SU-DHL-6 (cell line): Measurements from ENCODE around the gene PDE4B.

Experiments
- EZH2phosphoT487 ChIP-seq: fragments of 200-600 bp; sonication (generic), shearing (Covaris generic); conservative IDR thresholded peaks from 2 replicates; pipeline ENCODE4 v1.6.1; 2018; ENCODE audit warnings: mild to moderate bottlenecking, antibody characterized with exemption, low read length, moderate library complexity, mixed read lengths
- TF ChIP-seq, protein P1 (sequence below): fragments of 200-600 bp; sonication (generic); IDR thresholded peaks from one replicate; pipeline ENCODE4 v1.5.1; 2017; ENCODE audit warnings: antibody characterized with exemption, mild to moderate bottlenecking, low read length, moderate library complexity; ENCODE audit not compliant: insufficient read depth, poor library complexity, severe bottlenecking

DNA sequence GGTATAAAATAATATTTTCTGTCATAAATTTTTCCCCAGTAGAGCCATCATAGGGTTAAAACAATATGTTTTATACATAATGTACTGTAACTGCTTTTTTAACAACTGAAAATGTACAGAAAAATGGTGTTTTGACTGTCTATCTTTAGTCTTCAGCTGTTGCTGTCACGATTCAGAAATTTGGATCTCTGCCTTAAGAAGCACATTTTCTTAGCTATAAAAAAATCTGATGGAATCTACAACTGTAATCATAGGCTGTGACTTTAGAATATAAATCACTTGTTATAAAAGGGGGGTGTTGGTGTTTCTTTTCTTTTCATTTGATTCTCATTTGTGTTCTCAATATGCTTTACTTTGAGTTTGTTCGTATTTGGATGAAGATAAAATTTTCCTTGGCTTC is 187.5 kb downstream of the PDE4B start:
- TF ChIP-seq, protein P1, sequence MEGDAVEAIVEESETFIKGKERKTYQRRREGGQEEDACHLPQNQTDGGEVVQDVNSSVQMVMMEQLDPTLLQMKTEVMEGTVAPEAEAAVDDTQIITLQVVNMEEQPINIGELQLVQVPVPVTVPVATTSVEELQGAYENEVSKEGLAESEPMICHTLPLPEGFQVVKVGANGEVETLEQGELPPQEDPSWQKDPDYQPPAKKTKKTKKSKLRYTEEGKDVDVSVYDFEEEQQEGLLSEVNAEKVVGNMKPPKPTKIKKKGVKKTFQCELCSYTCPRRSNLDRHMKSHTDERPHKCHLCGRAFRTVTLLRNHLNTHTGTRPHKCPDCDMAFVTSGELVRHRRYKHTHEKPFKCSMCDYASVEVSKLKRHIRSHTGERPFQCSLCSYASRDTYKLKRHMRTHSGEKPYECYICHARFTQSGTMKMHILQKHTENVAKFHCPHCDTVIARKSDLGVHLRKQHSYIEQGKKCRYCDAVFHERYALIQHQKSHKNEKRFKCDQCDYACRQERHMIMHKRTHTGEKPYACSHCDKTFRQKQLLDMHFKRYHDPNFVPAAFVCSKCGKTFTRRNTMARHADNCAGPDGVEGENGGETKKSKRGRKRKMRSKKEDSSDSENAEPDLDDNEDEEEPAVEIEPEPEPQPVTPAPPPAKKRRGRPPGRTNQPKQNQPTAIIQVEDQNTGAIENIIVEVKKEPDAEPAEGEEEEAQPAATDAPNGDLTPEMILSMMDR: no peak
- no peak for TF ChIP-seq EZH2phosphoT487
